Aorta (tissue), 5 donors: ENCODE measurements around the gene ACTR1A. TPM values are rescaled to one million over a fixed set of nuclear protein-coding genes. Genes with fewer than 3 reads are reported as not detected.

Experiments
- ATAC-seq: fragments of 200-7000 bp; cut with Tn5 transposase; one replicate; pipeline ENCODE4 v1.9.1; 2022; ENCODE audit warnings: moderate library complexity; ENCODE audit not compliant: low FRiP score
- DNase-seq, 2 donors: peaks; one replicate each; pipeline ENCODE4 v3.0.0-alpha.2; 2020
- H3K27ac ChIP-seq, 2 donors: one replicate each; pipeline ENCODE4 v1.5.1; 2013; ENCODE audit warnings: low read length in 2 of 2, mild to moderate bottlenecking in 2 of 2, moderate library complexity in 2 of 2, control low read depth in 1 of 2, inconsistent platforms in 1 of 2, low read depth in 1 of 2
- H3K27me3 ChIP-seq, 2 donors: one replicate each; pipeline ENCODE4 v1.6.1; 2013; ENCODE audit warnings: control low read depth in 1 of 2, low read length in 1 of 2, mild to moderate bottlenecking in 1 of 2, moderate library complexity in 1 of 2; ENCODE audit not compliant: insufficient read depth in 2 of 2, control insufficient read depth in 1 of 2
- H3K36me3 ChIP-seq, 2 donors: one replicate each; pipeline ENCODE4 v1.6.1; 2013; ENCODE audit warnings: control low read depth in 1 of 2, low read length in 1 of 2, mild to moderate bottlenecking in 1 of 2; ENCODE audit not compliant: insufficient read depth in 2 of 2, control insufficient read depth in 1 of 2
- H3K4me1 ChIP-seq, 2 donors: one replicate each; pipeline ENCODE4 v1.6.1; 2013; ENCODE audit warnings: low read length in 2 of 2, control low read depth in 1 of 2, mild to moderate bottlenecking in 1 of 2, moderate library complexity in 1 of 2; ENCODE audit not compliant: insufficient read depth in 2 of 2, control insufficient read depth in 1 of 2
- H3K4me3 ChIP-seq, 2 donors: one replicate each; pipeline ENCODE4 v1.5.1; 2013; ENCODE audit warnings: low read length in 2 of 2, control low read depth in 1 of 2, mild to moderate bottlenecking in 1 of 2
- H3K9me3 ChIP-seq: one replicate; pipeline ENCODE4 v1.6.1; 2013; ENCODE audit warnings: mild to moderate bottlenecking, low read length; ENCODE audit not compliant: control insufficient read depth
- WGBS, 2 donors: extraction: QIAGEN DNeasy Blood & Tissue Kit; methylation state at CpG; one replicate each; pipeline ENCODE4 v1.1.7; 2013; 5-methylcytosine and 5-hydroxymethylcytosine counted together
- intact Hi-C, 2 donors: fragments of 100-400 bp; cut with DNase I; formaldehyde crosslinking; loops; one replicate each; pipeline versions ENCODE4 v1.14.2 to v1.15.0; 2022
- polyA plus RNA-seq, 2 donors: library from polyadenylated mRNA; stranded (reverse); fragments of 200-250 nt; gene quantifications; one replicate each; pipeline ENCODE4 v1.2.3, GENCODE V29; 2013
- total RNA-seq, 2 donors: library from RNA; stranded (reverse); fragmentation: NEBNext Ultra II Directional; extraction: Animal tissue kit (Norgen Biotek cat#: 25700); gene quantifications; one replicate each; pipeline ENCODE4 v1.2.1, GENCODE V29; 2021
- donor health status: healthy with polysubstance abuse.
- donor health status: Bipolar disorder and iron deficiency.
- donor health status: DM: no; HTN: no; CAD: no.
- donor health status: DM: no; HTN: no; CAD: no.
- donor health status: DM: yes; HTN: yes; CAD: no.

Gene ACTR1A
- total and polyA plus RNA-seq, 4 donors, result 46.8 to 92.9 (median 83.4) TPM

DNA sequence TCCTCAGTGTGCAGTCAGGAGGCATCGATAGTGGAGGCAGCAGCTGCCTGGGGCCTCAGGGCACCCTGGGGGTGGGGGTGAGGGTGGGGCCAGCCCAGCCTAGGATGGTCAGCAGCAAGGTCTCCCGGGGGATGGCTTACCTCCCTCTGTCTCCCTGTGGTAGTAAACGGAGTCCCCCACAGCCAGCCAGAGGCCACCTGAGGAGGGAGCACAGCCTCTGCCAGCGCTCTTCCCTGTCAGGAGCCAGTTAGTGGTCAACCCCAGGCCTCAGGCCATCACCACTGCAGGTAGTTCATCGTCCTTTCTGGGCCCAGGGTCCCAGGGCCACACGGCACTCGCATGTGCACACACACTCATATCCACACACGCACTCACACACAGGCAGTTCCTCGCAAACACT is 22.1 kb downstream of the ACTR1A start:
- peak in 1 of 2 donors; percentile 43 for DNase-seq
- WGBS, 2 donors, result 79 to 82% methylated on average over 9 of the region's 9 CpGs
- no peak overlapping the region for H3K27ac ChIP-seq
- H3K4me3 ChIP-seq, result no peak overlapping the region
- ATAC-seq, result no peak
- no peaks in the 10 kb centered on the region for H3K4me1 ChIP-seq
- peaks cover 3 to 15% of the 10 kb centered on the region in 2 donors for H3K36me3 ChIP-seq
- no peaks in the 10 kb centered on the region for H3K9me3 ChIP-seq
- intact Hi-C loops, result no loop called here
- no peaks in the 10 kb centered on the region for H3K27me3 ChIP-seq

DNA sequence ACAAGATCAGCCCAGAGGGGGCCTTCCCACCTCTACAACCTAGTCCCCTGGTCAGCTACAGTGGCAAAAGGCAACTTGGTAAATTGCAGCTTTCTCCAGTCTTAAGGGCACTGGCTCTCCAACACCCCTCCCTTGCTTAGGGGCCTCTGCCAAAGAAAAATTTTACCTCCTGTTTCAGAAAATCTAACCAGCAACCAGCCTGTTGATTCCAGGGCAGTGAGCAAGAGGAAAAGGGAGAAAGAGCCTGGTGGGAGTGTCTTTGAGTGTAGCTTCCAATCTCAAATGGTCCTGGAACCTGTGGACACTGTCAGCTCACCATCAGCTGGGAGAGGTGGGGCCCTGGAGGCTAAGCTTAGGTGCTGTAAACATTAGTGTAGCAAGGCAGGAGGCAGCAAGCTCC is 22.9 kb downstream of the ACTR1A start:
- Histone ChIP-seq H3K27me3 (no peaks in the 10 kb centered on the region), H3K9me3 (no peaks in the 10 kb centered on the region), H3K36me3 (peaks cover 3 to 11% of the 10 kb centered on the region in 2 donors), H3K27ac (no peak overlapping the region), H3K4me3 (no peak overlapping the region), H3K4me1 (no peaks in the 10 kb centered on the region)
- peak in 1 of 2 donors; percentile 26 for DNase-seq
- intact Hi-C loops, result loop anchor here in 1 of 2 donors (5.0 kb wide), 1 partner anchor 82 kb away; the partner anchor contains the start of gene NFKB2
- no peak for ATAC-seq

DNA sequence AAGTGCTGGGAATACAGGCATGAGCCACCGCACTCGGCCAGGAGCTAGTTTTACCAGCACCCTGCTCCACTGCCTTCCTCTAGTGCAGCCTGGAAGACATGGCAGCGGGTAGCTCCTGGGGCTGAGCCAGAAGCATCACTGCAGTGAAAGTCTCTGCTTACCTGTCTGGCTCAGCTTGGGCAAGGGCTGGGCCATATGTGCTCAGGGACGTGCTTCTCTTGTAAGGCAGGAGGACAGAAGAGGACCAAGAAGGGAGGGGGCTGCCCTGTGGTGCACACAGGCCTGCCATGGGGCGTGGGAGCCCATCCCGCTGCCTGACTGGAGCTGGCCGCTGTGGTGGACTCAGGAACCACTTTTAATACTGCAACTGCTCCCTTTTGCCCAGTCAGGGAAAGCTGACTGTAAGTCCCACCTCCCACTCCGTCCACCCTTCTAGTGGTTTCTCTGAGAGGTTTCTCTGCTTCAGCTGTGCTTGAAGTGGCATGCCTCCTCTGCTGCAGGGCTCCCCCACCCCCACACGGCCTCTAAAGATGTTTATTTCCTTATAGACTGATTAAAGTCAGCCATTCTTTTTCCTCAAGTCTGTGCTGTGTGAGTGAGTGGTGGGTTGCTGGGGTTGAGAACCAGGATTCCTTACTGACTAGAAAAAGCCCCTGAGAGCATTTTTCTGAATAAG is 25.9 kb downstream of the ACTR1A start:
- Histone ChIP-seq H3K4me3 (no peak overlapping the region), H3K4me1 (no peaks in the 10 kb centered on the region), H3K27ac (no peak overlapping the region), H3K36me3 (peaks cover 0 to 3% of the 10 kb centered on the region in 2 donors), H3K27me3 (no peaks in the 10 kb centered on the region), H3K9me3 (no peaks in the 10 kb centered on the region)
- peak in 1 of 2 donors; percentile 36 for DNase-seq
- no peak for ATAC-seq
- intact Hi-C loops, result loop anchor here in 1 of 2 donors (5.0 kb wide), 1 partner anchor 79 kb away; the partner anchor contains the start of gene NFKB2
- 49 to 65% methylated on average over 9 of the region's 9 CpGs for WGBS, 2 donors

- 85 to 87% methylated on average over 9 of the region's 9 CpGs for WGBS, 2 donors
- Histone ChIP-seq H3K36me3 (no peaks in the 10 kb centered on the region), H3K9me3 (no peaks in the 10 kb centered on the region), H3K27me3 (no peaks in the 10 kb centered on the region), H3K4me3 (no peak overlapping the region), H3K4me1 (no peaks in the 10 kb centered on the region), H3K27ac (no peak overlapping the region)
- no peak for DNase-seq
- ATAC-seq, result no peak
- intact Hi-C loops, result loop anchor here in 1 of 2 donors (5.0 kb wide), 1 partner anchor 78 kb away; the partner anchor contains the start of gene NFKB2
Measured at GRCh38 chr10:102475451-102476040, 27.0 kb downstream of the ACTR1A start.

DNA sequence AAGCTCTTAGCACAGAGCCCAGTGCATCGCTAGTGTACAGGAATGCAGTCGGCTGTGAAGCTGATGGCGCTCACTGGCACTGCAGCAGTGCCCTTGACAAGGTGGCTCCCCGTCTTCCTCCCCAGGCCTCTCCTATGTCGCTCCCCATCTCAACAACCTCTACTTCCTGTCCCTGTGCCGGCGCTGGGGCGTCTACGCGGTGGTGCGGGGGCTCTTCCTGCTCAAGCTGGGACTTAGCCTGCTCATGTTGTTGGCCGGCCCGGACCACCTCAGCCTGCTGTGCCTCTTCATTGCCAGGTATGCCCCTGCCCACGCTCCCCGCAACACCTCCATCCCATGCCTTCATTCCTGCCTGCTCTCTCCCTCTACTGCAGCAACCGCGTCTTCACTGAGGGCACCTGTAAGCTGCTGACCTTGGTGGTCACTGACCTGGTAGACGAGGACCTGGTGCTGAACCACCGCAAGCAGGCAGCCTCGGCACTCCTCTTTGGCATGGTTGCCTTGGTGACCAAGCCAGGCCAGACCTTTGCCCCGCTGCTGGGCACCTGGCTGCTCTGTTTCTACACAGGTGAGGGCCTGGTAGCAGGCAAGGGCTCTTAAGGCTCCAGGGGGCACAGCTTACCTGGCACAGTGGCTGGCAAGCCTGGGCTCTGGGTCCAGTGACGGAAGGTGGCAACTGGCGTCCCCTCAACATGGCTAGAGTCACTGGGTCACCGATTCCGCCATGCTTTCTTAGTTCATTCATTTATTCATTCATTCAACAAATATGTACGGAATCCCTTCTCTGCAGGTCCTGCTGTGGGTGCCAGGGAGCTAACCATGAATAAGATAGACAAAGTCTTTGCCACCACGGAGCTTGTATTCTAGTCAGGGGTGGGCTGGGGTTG is 28.8 kb downstream of the ACTR1A start:
- no peaks in the 10 kb centered on the region for H3K27me3 ChIP-seq
- H3K27ac ChIP-seq, result no peak overlapping the region
- no peak for DNase-seq
- no peak for ATAC-seq
- H3K9me3 ChIP-seq, result no peaks in the 10 kb centered on the region
- H3K4me1 ChIP-seq, result no peaks in the 10 kb centered on the region
- 85% methylated on average over 27 of the region's 27 CpGs for WGBS, 2 donors
- H3K4me3 ChIP-seq, result no peak overlapping the region
- no peaks in the 10 kb centered on the region for H3K36me3 ChIP-seq
- intact Hi-C loops, result no loop called here

GRCh38 chr10:102470579-102471546 is 31.6 kb downstream of the ACTR1A start:
- ATAC-seq (no peak), DNase-seq (no peak)
- Histone ChIP-seq H3K4me3 (no peak overlapping the region), H3K27me3 (no peaks in the 10 kb centered on the region), H3K9me3 (no peaks in the 10 kb centered on the region), H3K27ac (no peak overlapping the region), H3K36me3 (no peaks in the 10 kb centered on the region), H3K4me1 (no peaks in the 10 kb centered on the region)
- intact Hi-C loops, result no loop called here
- 92 to 93% methylated on average over 35 to 36 of the region's 36 CpGs for WGBS, 2 donors

DNA sequence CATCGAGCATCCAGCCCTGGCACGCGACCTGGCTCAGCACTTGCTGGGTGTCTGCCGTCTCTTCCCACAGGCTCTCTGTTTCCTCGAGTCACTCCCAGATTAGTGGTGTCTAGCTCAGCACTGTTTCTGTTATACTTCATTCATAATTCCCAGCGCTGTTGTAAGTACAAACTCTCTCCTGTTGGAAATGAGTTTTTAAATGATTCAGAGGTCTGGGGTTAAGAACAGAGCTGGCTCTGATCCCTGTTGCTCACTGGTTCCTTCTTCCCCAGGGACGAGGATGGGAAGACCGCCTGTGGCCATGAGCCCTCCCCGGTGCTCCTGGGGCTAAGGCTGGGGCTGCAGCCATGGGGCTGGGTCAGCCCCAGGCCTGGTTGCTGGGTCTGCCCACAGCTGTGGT is 33.8 kb downstream of the ACTR1A start:
- intact Hi-C loops, result no loop called here
- no peaks in the 10 kb centered on the region for H3K9me3 ChIP-seq
- H3K27ac ChIP-seq, result no peak overlapping the region
- ATAC-seq, result no peak
- H3K4me1 ChIP-seq, result no peaks in the 10 kb centered on the region
- DNase-seq, result no peak
- H3K4me3 ChIP-seq, result no peak overlapping the region
- no peaks in the 10 kb centered on the region for H3K27me3 ChIP-seq
- H3K36me3 ChIP-seq, result no peaks in the 10 kb centered on the region
- 49 to 65% methylated on average over 9 of the region's 9 CpGs for WGBS, 2 donors

DNA sequence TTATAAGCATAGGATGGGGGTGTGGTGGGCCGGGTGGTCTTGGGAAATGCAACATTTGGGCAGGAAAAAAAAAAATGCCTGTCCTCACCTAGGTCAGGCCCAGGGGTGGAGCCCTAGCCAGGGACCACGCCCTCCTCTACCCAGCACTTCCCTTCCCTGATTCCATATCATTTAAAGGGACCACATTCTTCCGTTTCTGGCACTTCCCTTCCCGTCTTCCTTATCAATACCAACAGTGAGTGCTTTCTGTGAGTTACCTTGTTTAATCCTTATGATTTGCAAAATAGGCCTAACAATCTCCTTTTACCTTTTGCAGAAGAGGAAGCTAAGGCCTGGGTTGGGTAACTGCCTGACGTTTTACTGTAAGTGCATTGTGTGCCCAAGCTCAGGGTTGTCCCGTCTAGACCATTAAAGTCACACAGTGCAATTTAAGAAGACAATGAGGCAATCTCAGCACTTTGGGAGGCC is 34.5 kb downstream of the ACTR1A start:
- DNase-seq, result no peak
- WGBS, 2 donors, result 58 to 71% methylated on average over 6 of the region's 6 CpGs
- H3K4me3 ChIP-seq, result no peak overlapping the region
- H3K36me3 ChIP-seq, result no peaks in the 10 kb centered on the region
- no peak for ATAC-seq
- H3K9me3 ChIP-seq, result no peaks in the 10 kb centered on the region
- no peaks in the 10 kb centered on the region for H3K4me1 ChIP-seq
- intact Hi-C loops, result no loop called here
- H3K27me3 ChIP-seq, result no peaks in the 10 kb centered on the region
- H3K27ac ChIP-seq, result no peak overlapping the region
